Panc1 (cell line): ENCODE measurements around the gene MEX3D. TPM values are rescaled to one million over a fixed set of nuclear protein-coding genes. Genes with fewer than 3 reads are reported as not detected.

ENCODE experiments used
- ATAC-seq: fragments of 200-7000 bp; cut with Tn5 transposase; 2 replicates; pipeline ENCODE4 v1.9.1; 2020; ENCODE audit warnings: mild to moderate bottlenecking, moderate library complexity
- BruUV-seq: library from RNA; stranded (reverse); fragments of 400-500 nt; replicated peaks from 2 replicates; lab custom pipeline; 2021; lab: Mats Ljungman, UMichigan
- CTCF ChIA-PET: fragments of 300-600 bp; sonication (Branson Sonifier 250); formaldehyde crosslinking; loops from one replicate; lab custom pipeline; 2022; ENCODE audit warnings: antibody characterized with exemption; lab: Charles Lee
- POLR2A ChIA-PET: fragments of 300-600 bp; sonication (Branson Sonifier 250); formaldehyde crosslinking; loops from one replicate; lab custom pipeline; 2022; ENCODE audit warnings: antibody characterized with exemption; lab: Charles Lee
- DNase-seq: peaks from one replicate; pipeline ENCODE4 v3.0.0-alpha.2; 2010; ENCODE audit warnings: low read depth, low spot score
- H3K27ac ChIP-seq: 2 replicates; pipeline ENCODE4 v1.5.1; 2011; ENCODE audit warnings: mild to moderate bottlenecking, low read length, inconsistent platforms
- H3K27me3 ChIP-seq: fragments of 200-500 bp; sonication (Bioruptor generic); 2 replicates; pipeline ENCODE4 v1.6.0; 2014; ENCODE audit warnings: low read length, inconsistent platforms; ENCODE audit not compliant: control insufficient read depth, insufficient read depth
- H3K36me3 ChIP-seq: fragments of 200-500 bp; sonication (Bioruptor generic); 2 replicates; pipeline ENCODE4 v1.5.1; 2014; ENCODE audit warnings: inconsistent platforms, mild to moderate bottlenecking, low read length, moderate library complexity; ENCODE audit not compliant: control insufficient read depth, insufficient read depth
- H3K4me1 ChIP-seq: 2 replicates; pipeline ENCODE4 v1.5.1; 2011; ENCODE audit warnings: inconsistent platforms, mild to moderate bottlenecking, low read length, moderate library complexity; ENCODE audit not compliant: control insufficient read depth, insufficient read depth
- H3K4me3 ChIP-seq, 2 experiments: 2 replicates each; pipeline ENCODE4 v1.5.1; 2011 to 2012; ENCODE audit warnings: low read depth in 2 of 2, low read length in 2 of 2, mild to moderate bottlenecking in 2 of 2, inconsistent platforms in 1 of 2, moderate library complexity in 1 of 2
- H3K9me3 ChIP-seq: fragments of 200-500 bp; sonication (Bioruptor generic); 2 replicates; pipeline ENCODE4 v1.5.1; 2014; ENCODE audit warnings: low read depth, mild to moderate bottlenecking, inconsistent platforms, low read length, moderate library complexity; ENCODE audit not compliant: control insufficient read depth, insufficient read depth
- POLR2AphosphoS5 ChIP-seq: IDR thresholded peaks from 2 replicates; pipeline ENCODE4 v1.6.1; 2012; ENCODE audit warnings: mild to moderate bottlenecking, low read depth, low read length, moderate library complexity
- SIN3A ChIP-seq: IDR thresholded peaks from 2 replicates; pipeline ENCODE4 v1.6.1; 2012; ENCODE audit warnings: low read depth, mild to moderate bottlenecking, low read length, moderate library complexity, borderline replicate concordance; ENCODE audit not compliant: insufficient read depth
- TCF7L2 ChIP-seq: IDR thresholded peaks from 2 replicates; pipeline ENCODE4 v1.6.1; 2011; ENCODE audit warnings: mild to moderate bottlenecking, low read depth, low read length, inconsistent platforms
- in situ Hi-C: cut with HindIII; loops from 2 replicates; pipeline ENCODE4 v1.10.0; 2016; ENCODE audit warnings: low sequenced_read_pairs, low pct_unique_long_range_greater_than_20kb
- intact Hi-C: fragments of 100-400 bp; cut with micrococcal nuclease; formaldehyde crosslinking; loops from one replicate; pipeline ENCODE4 v1.10.0; 2022; ENCODE audit not compliant: unreplicated experiment
- total RNA-seq: library from RNA; stranded (reverse); gene quantifications from one replicate; pipeline ENCODE4 v1.2.1, GENCODE V29; 2021; ENCODE audit not compliant: unreplicated experiment
- TF ChIP-seq, protein P1 (sequence below): fragments of 450-650 bp; IDR thresholded peaks from 2 replicates; pipeline ENCODE4 v1.5.1; 2017; ENCODE audit warnings: mild to moderate bottlenecking
- TF ChIP-seq, protein P2 (sequence below), 2 experiments: IDR thresholded peaks; 2 replicates each; pipeline ENCODE4 v1.6.1; 2011 to 2012; ENCODE audit warnings: low read depth in 2 of 2, control low read depth in 1 of 2, low read length in 1 of 2, mild to moderate bottlenecking in 1 of 2, moderate library complexity in 1 of 2; ENCODE audit not compliant: insufficient read depth in 1 of 2

Gene MEX3D
- total RNA-seq, 1 experiment from 2014 or later, result 73.7 TPM

DNA sequence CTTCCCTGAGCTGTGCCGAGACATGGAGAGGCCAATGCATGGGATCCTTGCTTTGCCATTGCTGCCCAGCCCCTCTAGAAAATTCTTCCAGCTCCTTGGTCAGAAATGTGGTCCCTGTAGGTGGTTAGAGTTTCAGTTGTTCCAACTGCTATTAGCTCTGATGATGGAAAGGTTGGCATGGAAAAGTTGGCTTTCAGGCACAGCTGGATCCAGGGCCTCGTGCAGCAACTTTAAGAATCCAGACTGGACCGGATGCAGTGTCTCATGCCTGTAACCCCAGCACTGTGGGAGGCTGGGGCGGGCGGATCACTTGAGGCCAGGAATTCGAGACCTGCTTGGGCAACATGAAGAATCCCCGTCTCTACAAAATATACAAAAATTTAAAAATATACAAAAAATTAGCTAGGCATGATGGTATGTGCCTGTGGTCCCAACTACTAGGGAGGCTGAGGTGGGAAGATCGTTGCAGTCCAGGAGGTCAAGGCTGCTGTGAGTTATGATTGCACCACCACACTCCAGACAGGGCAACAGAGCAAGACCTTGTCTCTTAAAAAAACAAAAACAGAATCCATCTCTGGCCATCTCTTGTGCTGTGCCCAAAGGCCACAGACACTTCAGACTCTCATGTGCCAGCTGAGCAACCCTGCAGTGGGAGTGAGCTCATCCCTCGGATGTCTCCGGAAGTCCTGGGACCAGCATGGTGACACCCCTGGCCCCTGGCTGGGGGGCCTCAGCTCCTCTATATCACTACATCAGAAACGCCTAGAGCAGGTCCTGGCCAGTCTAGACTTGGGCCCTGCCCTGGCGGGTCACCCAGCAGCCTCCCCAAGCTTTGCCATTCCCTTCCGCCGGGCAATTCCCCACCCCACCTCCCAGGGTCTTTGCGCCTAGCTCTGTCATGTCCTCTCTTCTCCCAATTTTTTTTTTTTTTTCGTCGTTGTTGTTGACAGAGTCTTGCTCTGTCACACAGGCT is 16.8 kb downstream of the MEX3D start:
- no peaks in the 10 kb centered on the region for H3K36me3 ChIP-seq
- DNase-seq (no peak), ATAC-seq (no peak)
- no peaks in the 10 kb centered on the region for H3K27me3 ChIP-seq
- TF ChIP-seq, protein P1, sequence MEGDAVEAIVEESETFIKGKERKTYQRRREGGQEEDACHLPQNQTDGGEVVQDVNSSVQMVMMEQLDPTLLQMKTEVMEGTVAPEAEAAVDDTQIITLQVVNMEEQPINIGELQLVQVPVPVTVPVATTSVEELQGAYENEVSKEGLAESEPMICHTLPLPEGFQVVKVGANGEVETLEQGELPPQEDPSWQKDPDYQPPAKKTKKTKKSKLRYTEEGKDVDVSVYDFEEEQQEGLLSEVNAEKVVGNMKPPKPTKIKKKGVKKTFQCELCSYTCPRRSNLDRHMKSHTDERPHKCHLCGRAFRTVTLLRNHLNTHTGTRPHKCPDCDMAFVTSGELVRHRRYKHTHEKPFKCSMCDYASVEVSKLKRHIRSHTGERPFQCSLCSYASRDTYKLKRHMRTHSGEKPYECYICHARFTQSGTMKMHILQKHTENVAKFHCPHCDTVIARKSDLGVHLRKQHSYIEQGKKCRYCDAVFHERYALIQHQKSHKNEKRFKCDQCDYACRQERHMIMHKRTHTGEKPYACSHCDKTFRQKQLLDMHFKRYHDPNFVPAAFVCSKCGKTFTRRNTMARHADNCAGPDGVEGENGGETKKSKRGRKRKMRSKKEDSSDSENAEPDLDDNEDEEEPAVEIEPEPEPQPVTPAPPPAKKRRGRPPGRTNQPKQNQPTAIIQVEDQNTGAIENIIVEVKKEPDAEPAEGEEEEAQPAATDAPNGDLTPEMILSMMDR, result no peak
- TF ChIP-seq SIN3A, result no peak
- no peak for TF ChIP-seq POLR2AphosphoS5
- TF ChIP-seq, protein P2, sequence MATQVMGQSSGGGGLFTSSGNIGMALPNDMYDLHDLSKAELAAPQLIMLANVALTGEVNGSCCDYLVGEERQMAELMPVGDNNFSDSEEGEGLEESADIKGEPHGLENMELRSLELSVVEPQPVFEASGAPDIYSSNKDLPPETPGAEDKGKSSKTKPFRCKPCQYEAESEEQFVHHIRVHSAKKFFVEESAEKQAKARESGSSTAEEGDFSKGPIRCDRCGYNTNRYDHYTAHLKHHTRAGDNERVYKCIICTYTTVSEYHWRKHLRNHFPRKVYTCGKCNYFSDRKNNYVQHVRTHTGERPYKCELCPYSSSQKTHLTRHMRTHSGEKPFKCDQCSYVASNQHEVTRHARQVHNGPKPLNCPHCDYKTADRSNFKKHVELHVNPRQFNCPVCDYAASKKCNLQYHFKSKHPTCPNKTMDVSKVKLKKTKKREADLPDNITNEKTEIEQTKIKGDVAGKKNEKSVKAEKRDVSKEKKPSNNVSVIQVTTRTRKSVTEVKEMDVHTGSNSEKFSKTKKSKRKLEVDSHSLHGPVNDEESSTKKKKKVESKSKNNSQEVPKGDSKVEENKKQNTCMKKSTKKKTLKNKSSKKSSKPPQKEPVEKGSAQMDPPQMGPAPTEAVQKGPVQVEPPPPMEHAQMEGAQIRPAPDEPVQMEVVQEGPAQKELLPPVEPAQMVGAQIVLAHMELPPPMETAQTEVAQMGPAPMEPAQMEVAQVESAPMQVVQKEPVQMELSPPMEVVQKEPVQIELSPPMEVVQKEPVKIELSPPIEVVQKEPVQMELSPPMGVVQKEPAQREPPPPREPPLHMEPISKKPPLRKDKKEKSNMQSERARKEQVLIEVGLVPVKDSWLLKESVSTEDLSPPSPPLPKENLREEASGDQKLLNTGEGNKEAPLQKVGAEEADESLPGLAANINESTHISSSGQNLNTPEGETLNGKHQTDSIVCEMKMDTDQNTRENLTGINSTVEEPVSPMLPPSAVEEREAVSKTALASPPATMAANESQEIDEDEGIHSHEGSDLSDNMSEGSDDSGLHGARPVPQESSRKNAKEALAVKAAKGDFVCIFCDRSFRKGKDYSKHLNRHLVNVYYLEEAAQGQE (IDR thresholded peaks at IDR 0.05; ENCODE audit: insufficient read depth in 1 of 2, low read depth in 2 of 2, low read length in 1 of 2), result no peak
- TF ChIP-seq TCF7L2, result no peak
- H3K4me3 ChIP-seq, result no peak overlapping the region
- in situ Hi-C loops (no loop called here), intact Hi-C loops (no loop called here)
- H3K27ac ChIP-seq, result no peak overlapping the region
- CTCF ChIA-PET, result no interaction called here
- POLR2A ChIA-PET, result interaction anchor here (0.6 kb wide), 1 partner anchor 37 kb away, joined by 3 read pairs; no protein-coding TSS in a partner anchor
- no TSS peak for BruUV-seq
- no peaks in the 10 kb centered on the region for H3K9me3 ChIP-seq
- H3K4me1 ChIP-seq, result no peaks in the 10 kb centered on the region

DNA sequence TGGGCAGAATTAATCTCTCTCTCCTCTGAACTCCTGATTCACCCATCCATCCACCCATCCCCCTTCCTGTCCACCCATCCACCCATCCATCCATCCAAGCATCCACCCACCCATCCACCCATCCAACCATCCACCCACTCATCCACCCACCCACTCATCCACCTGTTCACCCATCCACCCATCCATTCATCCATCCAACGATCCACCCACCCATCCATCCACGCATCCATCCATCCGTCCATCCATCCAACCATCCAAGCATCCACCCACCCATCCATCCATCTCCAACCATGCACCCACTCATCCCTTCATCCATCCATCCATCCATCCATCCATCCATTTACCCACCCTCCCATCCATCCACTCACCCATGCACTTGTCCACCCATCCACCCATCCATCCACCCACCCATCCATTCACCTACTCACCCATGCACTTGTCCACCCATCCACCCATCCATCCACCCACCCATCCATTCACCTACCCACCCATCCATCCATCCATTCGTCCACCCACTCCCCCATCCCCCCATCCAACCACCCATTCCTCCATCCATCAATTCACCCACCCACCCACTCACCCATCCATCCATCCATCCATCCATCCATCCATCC is 18.7 kb downstream of the MEX3D start:
- intact Hi-C loops, result no loop called here
- POLR2A ChIA-PET, result no interaction called here
- H3K27ac ChIP-seq, result no peak overlapping the region
- CTCF ChIA-PET, result no interaction called here
- no peak overlapping the region for H3K4me3 ChIP-seq
- in situ Hi-C loops, result no loop called here
- BruUV-seq, result no TSS peak
- no peak for ATAC-seq
- TF ChIP-seq, protein P1, result no peak
- TF ChIP-seq POLR2AphosphoS5, result no peak
- TF ChIP-seq, protein P2 (IDR thresholded peaks at IDR 0.05; ENCODE audit: insufficient read depth in 1 of 2, low read depth in 2 of 2, low read length in 1 of 2), result no peak
- no peak for TF ChIP-seq SIN3A
- TF ChIP-seq TCF7L2, result no peak
- no peaks in the 10 kb centered on the region for H3K4me1 ChIP-seq
- H3K36me3 ChIP-seq, result no peaks in the 10 kb centered on the region
- no peaks in the 10 kb centered on the region for H3K9me3 ChIP-seq
- DNase-seq, result no peak
- H3K27me3 ChIP-seq, result no peaks in the 10 kb centered on the region
